ENCODE data around the gene NOL9. TPM values are rescaled to one million over a fixed set of nuclear protein-coding genes. Genes with fewer than 3 reads are reported as not detected.
"Not testable (repeated sequence)": the region's sequence is repeated elsewhere in the genome, so short reads cannot be mapped to it uniquely, and the experiment has no call there.

NOL9 gene
- polyA plus RNA-seq (ENCODE audit: insufficient read length): 19.5 TPM

GRCh38 chr1:6554031-6554906 is at the start of gene NOL9:
Gene NOL9, minus strand, starts transcription at chr1:6554513. Its CDS starts 11 bp downstream, at chr1:6554502.
- peak; percentile 97 for DNase-seq

GRCh38 chr1:6603238-6603914 is 49.1 kb upstream of the NOL9 start:
- DNase-seq: peak; percentile 87

- DNase-seq: peak; percentile 91
These were observed 48.4 kb upstream of the NOL9 start, which contains the start of gene KLHL21 for GRCh38 chr1:6602669-6603237. Gene KLHL21, minus strand, starts transcription at chr1:6602869. Its CDS starts 52 bp downstream, at chr1:6602817.

GRCh38 chr1:6601923-6602668 is 47.8 kb upstream of the NOL9 start:
- peak; percentile 73 for DNase-seq

- DNase-seq: peak; percentile 70
These were observed 47.0 kb upstream of the NOL9 start for GRCh38 chr1:6601049-6601922.

- no peak for DNase-seq
These were observed 46.2 kb upstream of the NOL9 start for GRCh38 chr1:6600410-6601048.

GRCh38 chr1:6599991-6600390 is 45.7 kb upstream of the NOL9 start:
- not testable (repeated sequence) for DNase-seq

- no peak for DNase-seq
These were observed 45.0 kb upstream of the NOL9 start for GRCh38 chr1:6599141-6599975.

- DNase-seq: no peak
These were observed 43.4 kb upstream of the NOL9 start for GRCh38 chr1:6597777-6598131.

GRCh38 chr1:6596886-6597776 is 42.8 kb upstream of the NOL9 start:
- DNase-seq: no peak

- no peak for DNase-seq
These were observed 42.0 kb upstream of the NOL9 start for GRCh38 chr1:6596351-6596750.

- no peak for DNase-seq
These were observed 40.8 kb upstream of the NOL9 start for GRCh38 chr1:6594977-6595740.

- DNase-seq: no peak
These were observed 39.5 kb upstream of the NOL9 start for GRCh38 chr1:6593810-6594209.

- DNase-seq: no peak
These were observed 38.7 kb upstream of the NOL9 start for GRCh38 chr1:6592865-6593593.

GRCh38 chr1:6592441-6592840 is 38.1 kb upstream of the NOL9 start:
- DNase-seq: no peak

- DNase-seq: no peak
These were observed 37.3 kb upstream of the NOL9 start for GRCh38 chr1:6591644-6592043.

GRCh38 chr1:6591222-6591621 is 36.9 kb upstream of the NOL9 start:
- no peak for DNase-seq

GRCh38 chr1:6590046-6590445 is 35.7 kb upstream of the NOL9 start:
- DNase-seq: no peak
